SU-DHL-6 (cell line): ENCODE results near the gene SUGCT.

Experiments used
- H2AFZ ChIP-seq: fragments of 200-600 bp; sonication (generic); 2 replicates; pipeline ENCODE4 v1.6.1; 2014; ENCODE audit warnings: low read depth, mild to moderate bottlenecking, moderate library complexity, mixed read lengths, antibody characterized with exemption, low read length; ENCODE audit not compliant: severe bottlenecking
- H3F3A ChIP-seq: fragments of 200-600 bp; shearing (Covaris generic); 2 replicates; pipeline ENCODE4 v1.6.0; 2016; ENCODE audit warnings: antibody characterized with exemption, mild to moderate bottlenecking; ENCODE audit not compliant: insufficient read depth
- H3K27ac ChIP-seq: fragments of 200-600 bp; sonication (generic); 2 replicates; pipeline ENCODE4 v1.5.1; 2016; ENCODE audit warnings: low read depth, mild to moderate bottlenecking, low read length, moderate library complexity, mixed read lengths
- H3K27me3 ChIP-seq: fragments of 200-600 bp; sonication (generic), shearing (Covaris generic); 2 replicates; pipeline ENCODE4 v1.6.0; 2014; ENCODE audit warnings: mild to moderate bottlenecking, low read length
- H3K36me3 ChIP-seq: fragments of 200-600 bp; sonication (generic); 2 replicates; pipeline ENCODE4 v1.6.1; 2014; ENCODE audit warnings: mild to moderate bottlenecking, low read length, mixed read lengths
- H3K4me2 ChIP-seq: fragments of 300-600, 200-600 bp; shearing (Covaris generic), sonication (generic); 2 replicates; pipeline ENCODE4 v1.6.0; 2014; ENCODE audit warnings: low read length, low read depth, mild to moderate bottlenecking; ENCODE audit not compliant: poor library complexity, severe bottlenecking
- H3K4me3 ChIP-seq: fragments of 200-600 bp; sonication (generic); 2 replicates; pipeline ENCODE4 v1.5.1; 2014; ENCODE audit warnings: antibody characterized with exemption, low read length, mild to moderate bottlenecking, mixed read lengths; ENCODE audit not compliant: insufficient read depth, poor library complexity, severe bottlenecking
- H3K79me2 ChIP-seq: fragments of 200-600 bp; sonication (generic); 2 replicates; pipeline ENCODE4 v1.6.1; 2014; ENCODE audit warnings: mild to moderate bottlenecking, low read length, moderate library complexity; ENCODE audit not compliant: insufficient read depth
- H3K9ac ChIP-seq: fragments of 200-600 bp; sonication (generic); 2 replicates; pipeline ENCODE4 v1.7.0; 2014; ENCODE audit warnings: mild to moderate bottlenecking, low read length
- H3K9me2 ChIP-seq: fragments of 200-600 bp; sonication (generic); replicated peaks from 2 replicates; pipeline ENCODE4 v1.6.1; 2014; ENCODE audit warnings: low read length; ENCODE audit not compliant: insufficient read depth
- H3K9me3 ChIP-seq: fragments of 200-600 bp; sonication (generic); 2 replicates; pipeline ENCODE4 v1.6.1; 2014; ENCODE audit warnings: low read length, mixed read lengths; ENCODE audit not compliant: insufficient read depth
- H4K20me1 ChIP-seq: fragments of 200-600 bp; sonication (generic); 2 replicates; pipeline ENCODE4 v1.6.1; 2014; ENCODE audit warnings: low read depth, mild to moderate bottlenecking, antibody characterized with exemption, low read length, moderate library complexity, mixed read lengths
- EZH2phosphoT487 ChIP-seq: fragments of 200-600 bp; sonication (generic), shearing (Covaris generic); conservative IDR thresholded peaks from 2 replicates; pipeline ENCODE4 v1.6.1; 2018; ENCODE audit warnings: mild to moderate bottlenecking, antibody characterized with exemption, low read length, moderate library complexity, mixed read lengths
- TF ChIP-seq, protein P1 (sequence below): fragments of 200-600 bp; sonication (generic); IDR thresholded peaks from one replicate; pipeline ENCODE4 v1.5.1; 2017; ENCODE audit warnings: antibody characterized with exemption, mild to moderate bottlenecking, low read length, moderate library complexity; ENCODE audit not compliant: insufficient read depth, poor library complexity, severe bottlenecking

SUGCT gene

DNA sequence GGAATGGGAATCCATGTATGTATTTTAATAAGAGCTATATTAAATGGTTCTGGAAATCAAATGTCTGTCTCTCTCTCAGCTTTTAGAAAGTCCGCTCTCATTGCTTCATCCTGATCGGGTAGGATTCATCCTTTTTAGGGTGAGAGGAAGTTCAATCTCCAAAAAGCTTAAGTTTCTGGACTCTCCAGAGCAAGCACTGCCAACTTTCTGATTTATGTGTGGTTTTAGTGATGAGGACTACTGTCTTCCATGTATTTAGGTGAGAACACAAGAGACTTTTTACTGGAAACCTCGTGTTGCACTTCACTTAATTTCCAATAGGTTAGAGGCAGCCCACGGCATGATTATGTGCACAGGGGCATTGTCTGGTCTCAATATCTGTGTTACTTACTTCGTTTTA, 267.9 kb downstream of the SUGCT start:
- Histone ChIP-seq H3K9me3 (no peaks in the 10 kb centered on the region), H3K4me2 (no peak overlapping the region), H3K9me2 (no peaks in the 10 kb centered on the region), H3K27ac (no peak overlapping the region), H3K4me3 (no peak overlapping the region), H3K36me3 (no peaks in the 10 kb centered on the region), H3K27me3 (no peaks in the 10 kb centered on the region), H2AFZ (no peak overlapping the region), H3K79me2 (no peaks in the 10 kb centered on the region), H3F3A (no peaks in the 10 kb centered on the region), H3K9ac (no peak overlapping the region), H4K20me1 (no peaks in the 10 kb centered on the region)
- TF ChIP-seq EZH2phosphoT487 = no peak
- TF ChIP-seq, protein P1, sequence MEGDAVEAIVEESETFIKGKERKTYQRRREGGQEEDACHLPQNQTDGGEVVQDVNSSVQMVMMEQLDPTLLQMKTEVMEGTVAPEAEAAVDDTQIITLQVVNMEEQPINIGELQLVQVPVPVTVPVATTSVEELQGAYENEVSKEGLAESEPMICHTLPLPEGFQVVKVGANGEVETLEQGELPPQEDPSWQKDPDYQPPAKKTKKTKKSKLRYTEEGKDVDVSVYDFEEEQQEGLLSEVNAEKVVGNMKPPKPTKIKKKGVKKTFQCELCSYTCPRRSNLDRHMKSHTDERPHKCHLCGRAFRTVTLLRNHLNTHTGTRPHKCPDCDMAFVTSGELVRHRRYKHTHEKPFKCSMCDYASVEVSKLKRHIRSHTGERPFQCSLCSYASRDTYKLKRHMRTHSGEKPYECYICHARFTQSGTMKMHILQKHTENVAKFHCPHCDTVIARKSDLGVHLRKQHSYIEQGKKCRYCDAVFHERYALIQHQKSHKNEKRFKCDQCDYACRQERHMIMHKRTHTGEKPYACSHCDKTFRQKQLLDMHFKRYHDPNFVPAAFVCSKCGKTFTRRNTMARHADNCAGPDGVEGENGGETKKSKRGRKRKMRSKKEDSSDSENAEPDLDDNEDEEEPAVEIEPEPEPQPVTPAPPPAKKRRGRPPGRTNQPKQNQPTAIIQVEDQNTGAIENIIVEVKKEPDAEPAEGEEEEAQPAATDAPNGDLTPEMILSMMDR = no peak

DNA sequence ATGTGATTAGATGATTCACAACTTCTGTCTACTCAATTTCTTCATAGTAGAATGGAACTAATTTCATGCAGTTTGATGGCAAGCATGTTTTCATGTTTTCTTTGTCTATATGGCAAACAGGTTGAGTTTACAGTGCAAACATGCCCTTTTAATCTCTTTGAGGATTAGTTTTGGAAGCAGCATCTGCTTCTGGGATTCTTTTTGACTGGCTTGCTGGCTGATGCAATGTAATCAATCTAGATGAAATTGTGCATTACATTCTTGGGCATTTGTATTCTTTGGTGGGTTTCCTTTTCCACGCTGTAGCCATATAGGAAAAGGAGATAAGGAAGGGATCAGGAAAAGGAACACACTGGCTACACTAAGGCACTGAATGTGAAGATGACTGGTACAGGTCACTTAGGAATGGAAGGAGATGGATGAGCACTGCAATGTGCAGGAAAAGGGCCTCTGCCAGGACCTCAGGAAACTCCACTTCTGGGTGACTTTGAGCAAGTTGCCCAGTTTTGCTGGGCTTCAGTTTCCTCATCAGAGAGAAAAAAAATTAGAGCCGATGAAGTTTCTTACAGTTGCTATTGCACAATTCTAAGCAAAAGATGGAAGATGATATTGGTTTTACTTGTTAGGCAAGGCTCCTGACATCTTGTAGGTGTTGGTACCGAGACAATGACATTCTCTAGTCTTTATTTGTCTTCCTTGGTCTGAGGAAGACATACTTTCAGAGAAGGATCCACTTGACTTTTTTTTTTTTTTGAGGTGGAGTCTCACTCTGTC, 269.1 kb downstream of the SUGCT start:
- H3K9ac ChIP-seq = no peak overlapping the region

DNA sequence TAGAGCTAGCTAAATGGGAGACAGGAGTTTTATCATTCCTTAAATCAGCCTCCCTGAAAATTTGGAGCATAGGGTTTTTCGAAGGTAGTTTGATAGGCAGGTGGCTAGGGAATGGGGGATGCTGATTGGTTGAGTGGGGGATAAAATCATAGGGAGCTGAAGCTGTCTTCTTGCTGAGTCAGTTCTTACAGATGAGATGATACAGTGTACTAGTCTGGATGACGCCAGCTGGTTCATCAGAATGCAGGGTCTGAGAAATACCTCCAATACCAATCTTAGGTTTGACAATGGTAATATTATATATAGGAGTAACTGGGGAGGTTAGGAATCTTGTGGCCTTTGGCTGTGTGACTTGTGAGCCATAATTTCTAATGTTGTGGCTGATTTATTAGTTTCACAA, 271.2 kb downstream of the SUGCT start:
- Histone ChIP-seq H3K27ac (no peak overlapping the region), H3K9me2 (no peaks in the 10 kb centered on the region), H2AFZ (no peak overlapping the region), H3K36me3 (no peaks in the 10 kb centered on the region), H3K79me2 (no peaks in the 10 kb centered on the region), H3K9ac (no peak overlapping the region), H3F3A (no peaks in the 10 kb centered on the region), H4K20me1 (no peaks in the 10 kb centered on the region), H3K4me2 (no peak overlapping the region), H3K27me3 (no peaks in the 10 kb centered on the region), H3K9me3 (no peaks in the 10 kb centered on the region), H3K4me3 (no peak overlapping the region)
- TF ChIP-seq, protein P1 = no peak
- TF ChIP-seq EZH2phosphoT487 = no peak

More for the DNA sequence above, 269.1 kb downstream of the SUGCT start:
- no peak for TF ChIP-seq EZH2phosphoT487
- TF ChIP-seq, protein P1 = no peak
- Histone ChIP-seq H3K4me2 (no peak overlapping the region), H4K20me1 (no peaks in the 10 kb centered on the region), H3F3A (no peaks in the 10 kb centered on the region), H3K36me3 (no peaks in the 10 kb centered on the region), H3K79me2 (no peaks in the 10 kb centered on the region), H3K27ac (no peak overlapping the region), H3K4me3 (no peak overlapping the region), H3K9me2 (no peaks in the 10 kb centered on the region), H2AFZ (no peak overlapping the region), H3K27me3 (no peaks in the 10 kb centered on the region), H3K9me3 (no peaks in the 10 kb centered on the region)
